Stimulated activated CD4-positive, alpha-beta T cell treated with anti-CD3 and anti-CD28 coated beads, Interleukin-2, amount 100 ng/mL, for 24 hours (primary cell): Measurements from ENCODE around the gene SNX20.

ENCODE experiments used
- DNase-seq, 2 donors: peaks; one replicate each; pipeline ENCODE4 v3.0.0-alpha.2; 2020

The SNX20 gene, protein sequence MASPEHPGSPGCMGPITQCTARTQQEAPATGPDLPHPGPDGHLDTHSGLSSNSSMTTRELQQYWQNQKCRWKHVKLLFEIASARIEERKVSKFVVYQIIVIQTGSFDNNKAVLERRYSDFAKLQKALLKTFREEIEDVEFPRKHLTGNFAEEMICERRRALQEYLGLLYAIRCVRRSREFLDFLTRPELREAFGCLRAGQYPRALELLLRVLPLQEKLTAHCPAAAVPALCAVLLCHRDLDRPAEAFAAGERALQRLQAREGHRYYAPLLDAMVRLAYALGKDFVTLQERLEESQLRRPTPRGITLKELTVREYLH

DNA sequence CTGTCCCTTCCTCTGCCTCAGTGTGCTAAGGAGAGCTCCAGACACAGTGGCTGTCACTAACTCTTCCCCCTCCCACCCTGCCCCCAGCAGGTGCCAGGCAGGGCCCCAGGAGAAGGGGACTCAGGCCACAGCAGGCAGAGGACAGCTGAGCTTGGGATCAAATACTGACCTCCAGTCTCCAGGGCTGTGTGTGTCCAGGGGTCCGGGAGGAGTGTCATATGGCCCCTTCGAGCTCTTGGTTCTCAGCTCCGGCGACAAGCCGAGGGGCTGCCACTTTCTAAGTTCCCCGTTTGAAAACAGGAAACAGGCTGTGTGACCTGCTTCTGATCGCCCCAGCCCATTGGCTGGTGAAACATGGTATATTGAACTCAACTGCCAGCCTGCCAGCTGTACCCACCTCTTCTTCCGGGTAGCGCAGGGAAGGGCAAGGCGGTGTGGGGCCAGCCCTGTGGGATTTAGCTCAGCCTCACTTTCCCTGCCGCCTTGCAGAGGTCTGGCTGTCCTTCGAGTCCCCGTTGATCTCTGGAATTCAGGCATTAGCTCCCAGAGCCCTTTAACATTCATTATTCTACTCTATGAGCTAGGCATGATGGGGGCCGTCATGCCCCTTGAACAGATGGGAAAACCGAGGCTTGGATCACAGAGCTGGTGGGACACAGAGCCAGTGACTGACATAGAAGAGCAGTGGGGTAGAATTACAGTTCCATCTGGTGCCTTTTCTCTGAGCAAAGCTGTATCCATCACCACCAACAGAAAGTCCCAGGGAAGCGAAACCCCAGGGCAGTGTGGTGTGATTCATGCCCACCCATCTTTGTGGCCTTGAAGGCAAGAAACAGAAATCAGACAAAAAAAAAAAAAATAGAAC lies at the start of gene SNX20:
Gene SNX20 (minus strand): TSS at position 292 of the 865 bp plus-strand sequence. CDS start 3,786 bp downstream, outside the sequence.
- peak; percentile 60 to 62 for DNase-seq

GRCh38 chr16:50724306-50724705 lies 43.2 kb upstream of the SNX20 start:
- no peak for DNase-seq

- DNase-seq: no peak
Observed at GRCh38 chr16:50722960-50723359, 41.8 kb upstream of the SNX20 start.

GRCh38 chr16:50722405-50722737 lies 41.3 kb upstream of the SNX20 start:
- no peak for DNase-seq

- DNase-seq: no peak
Observed at GRCh38 chr16:50721549-50722404, 40.7 kb upstream of the SNX20 start.

DNA sequence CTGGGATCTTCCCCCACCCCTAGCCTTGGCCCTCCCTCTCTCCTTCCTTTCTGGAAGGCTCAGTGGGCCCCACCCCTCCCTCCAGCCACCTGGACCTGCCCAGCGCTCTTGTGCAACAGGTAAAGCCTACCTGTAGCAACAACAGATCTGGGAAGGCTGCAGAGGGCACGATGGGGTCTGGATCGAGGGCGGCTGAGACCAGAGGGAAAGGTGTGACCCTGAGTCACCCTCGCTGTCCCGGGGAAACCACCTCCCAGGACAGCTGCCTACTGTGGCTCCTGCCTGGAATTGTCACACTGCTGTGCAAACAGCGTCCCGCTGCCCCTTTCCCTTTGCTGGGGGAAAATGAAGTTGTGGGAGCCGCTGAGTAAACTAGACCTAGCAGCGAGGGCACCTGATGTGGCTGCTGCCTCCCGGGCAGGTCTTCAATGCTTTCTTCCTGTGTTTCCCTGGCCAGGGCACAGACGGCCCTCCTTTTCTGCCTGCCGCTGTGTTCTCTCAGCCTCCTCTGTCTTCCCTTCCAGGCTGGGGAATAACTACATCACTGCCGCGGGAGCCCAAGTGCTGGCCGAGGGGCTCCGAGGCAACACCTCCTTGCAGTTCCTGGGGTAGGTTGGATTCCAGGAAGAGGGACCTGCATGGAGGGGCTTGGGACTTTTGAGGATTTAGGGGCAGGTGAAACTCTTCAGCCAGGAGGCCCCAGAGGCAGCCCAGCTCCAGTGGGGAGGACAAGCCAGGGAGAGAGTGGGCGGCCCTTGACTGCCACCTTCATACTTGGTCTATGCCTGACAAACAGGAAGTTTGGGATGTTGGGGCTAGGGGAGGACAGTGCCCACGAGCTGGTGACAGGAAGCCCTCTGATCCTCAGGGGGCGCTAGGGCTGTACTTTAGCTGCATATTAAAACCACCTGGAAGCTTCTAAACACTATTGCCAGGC lies 38.6 kb upstream of the SNX20 start:
- DNase-seq: no peak

DNA sequence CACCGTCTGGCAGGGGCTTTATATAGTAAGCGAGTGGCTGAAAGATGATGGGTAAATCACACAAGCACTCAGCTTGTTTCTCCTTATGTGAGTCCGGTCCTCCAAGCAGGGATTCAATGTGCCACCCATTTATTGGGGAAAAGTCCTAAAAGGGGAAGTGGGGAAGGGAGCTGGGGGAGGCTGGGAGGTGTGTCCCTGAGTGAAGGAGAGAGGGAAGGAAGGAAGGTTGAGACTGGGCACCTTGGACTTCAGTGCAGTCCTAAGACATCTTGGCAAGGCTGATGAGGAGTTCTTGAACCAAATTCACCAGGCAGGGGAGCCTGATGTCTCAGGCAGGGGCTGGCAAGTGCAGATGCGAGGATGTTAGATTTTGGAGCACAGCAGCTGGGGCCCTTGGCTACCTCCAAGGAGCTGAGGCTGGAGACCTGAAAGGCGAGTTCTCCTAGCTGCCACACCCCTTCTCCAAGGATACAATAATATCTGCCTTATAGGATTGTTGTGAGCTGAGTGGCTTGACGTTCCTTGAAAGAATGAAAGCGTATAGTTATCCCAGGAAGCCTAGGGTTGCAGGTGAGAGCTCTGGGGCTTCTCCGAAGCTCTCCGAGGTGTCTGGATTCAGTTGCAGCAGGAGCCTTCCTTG lies 37.8 kb upstream of the SNX20 start:
- DNase-seq: no peak

GRCh38 chr16:50718061-50718760 lies 37.1 kb upstream of the SNX20 start:
- no peak for DNase-seq

GRCh38 chr16:50717494-50717893 lies 36.4 kb upstream of the SNX20 start:
- DNase-seq: no peak

DNA sequence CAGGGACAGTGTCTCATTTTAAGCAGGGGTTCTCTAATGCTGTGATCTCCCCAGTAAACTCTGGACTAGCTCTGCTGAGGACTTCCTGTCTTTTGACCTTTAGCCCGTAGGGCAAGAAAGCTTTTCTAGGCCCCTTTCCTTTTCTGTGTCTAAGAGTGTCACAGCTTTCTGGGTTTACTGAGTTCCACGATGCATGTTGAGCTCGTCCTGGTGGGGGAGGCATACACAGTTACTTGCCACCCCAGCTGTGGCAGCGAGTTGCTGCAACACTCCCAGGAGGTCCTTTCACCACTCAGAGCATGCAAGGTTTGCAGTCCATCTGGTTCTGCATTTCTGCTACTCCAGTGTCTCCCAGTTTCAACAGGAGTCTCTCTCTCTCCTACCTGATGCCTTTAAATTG lies 36.0 kb upstream of the SNX20 start:
- DNase-seq: no peak

DNA sequence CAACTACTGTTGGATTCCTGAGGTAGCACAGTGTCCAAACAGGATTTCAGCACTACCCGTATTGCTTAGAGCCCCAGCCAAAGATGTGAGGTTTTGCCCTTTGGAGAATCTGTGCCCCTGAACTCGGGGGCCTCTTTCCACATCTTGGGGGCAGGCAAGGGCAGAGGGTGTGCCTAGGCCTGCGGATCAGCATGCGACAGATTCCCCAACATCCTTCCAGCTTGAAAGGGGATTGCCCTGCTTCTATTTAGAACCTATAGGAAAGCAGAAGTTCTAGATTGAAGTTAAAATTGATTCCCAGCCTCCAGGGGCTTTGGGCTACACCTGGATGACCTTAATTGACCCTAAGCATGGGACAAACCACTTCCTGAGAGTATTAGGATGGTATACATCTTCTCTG lies 31.8 kb upstream of the SNX20 start:
- no peak for DNase-seq

- no peak for DNase-seq
Observed at GRCh38 chr16:50712560-50712898, 31.4 kb upstream of the SNX20 start.

- no peak for DNase-seq
Observed at GRCh38 chr16:50711862-50712559, 30.9 kb upstream of the SNX20 start.

- DNase-seq: no peak
Observed at GRCh38 chr16:50711040-50711439, 29.9 kb upstream of the SNX20 start.

DNA sequence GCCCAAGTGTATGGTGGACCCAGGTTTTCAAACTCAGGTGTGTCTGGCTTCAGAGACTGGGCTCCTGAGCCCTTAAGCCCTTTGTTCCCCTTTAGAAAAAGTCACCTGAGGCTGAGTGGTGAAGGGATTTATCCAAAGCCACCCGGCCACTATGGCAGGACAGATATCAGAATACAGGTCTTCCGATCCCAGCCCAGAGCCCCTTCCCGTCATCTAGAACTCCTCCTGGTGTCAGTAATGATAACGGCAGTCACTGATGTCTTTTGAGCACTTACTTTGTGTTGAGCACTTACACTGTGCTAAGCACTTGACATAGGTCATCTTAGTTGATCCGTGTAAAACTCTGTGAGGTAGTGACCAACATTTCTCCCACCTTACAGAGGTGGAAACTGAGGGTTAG lies 28.9 kb upstream of the SNX20 start:
- DNase-seq: no peak

DNA sequence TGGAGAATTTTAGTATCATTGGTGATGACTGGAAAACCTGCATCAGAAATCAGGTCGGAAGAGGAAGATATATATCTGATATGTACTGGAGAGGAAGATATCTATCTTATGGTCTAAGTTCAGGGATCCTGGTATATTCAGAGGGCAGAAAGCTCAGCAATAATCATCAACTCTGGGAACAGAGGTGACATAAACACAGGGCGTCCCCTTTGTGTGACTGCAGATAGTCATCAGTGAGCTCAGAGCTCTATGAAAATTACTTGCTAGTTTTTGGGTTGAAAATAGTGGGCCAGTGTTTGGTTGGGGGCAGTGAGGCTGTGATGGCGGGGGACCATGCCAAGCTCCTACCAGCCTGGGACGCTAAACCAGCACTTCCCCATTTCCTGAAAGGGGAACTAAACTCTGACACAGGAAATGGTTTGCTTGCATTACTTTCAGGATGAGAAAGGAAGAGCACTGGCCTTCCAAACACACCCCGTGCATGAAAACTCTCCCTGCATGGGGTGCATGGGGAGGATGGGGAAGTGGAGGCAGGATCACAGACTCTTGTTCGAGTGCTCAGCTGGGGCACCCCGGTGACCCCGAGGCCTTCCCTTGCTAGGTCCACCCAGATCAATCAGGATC lies 28.1 kb upstream of the SNX20 start:
- DNase-seq: no peak

GRCh38 chr16:50708373-50709060 lies 27.4 kb upstream of the SNX20 start:
- peak in 1 of 2 donors; percentile 60 for DNase-seq

- no peak for DNase-seq
Observed at GRCh38 chr16:50706250-50706649, 25.1 kb upstream of the SNX20 start.

DNA sequence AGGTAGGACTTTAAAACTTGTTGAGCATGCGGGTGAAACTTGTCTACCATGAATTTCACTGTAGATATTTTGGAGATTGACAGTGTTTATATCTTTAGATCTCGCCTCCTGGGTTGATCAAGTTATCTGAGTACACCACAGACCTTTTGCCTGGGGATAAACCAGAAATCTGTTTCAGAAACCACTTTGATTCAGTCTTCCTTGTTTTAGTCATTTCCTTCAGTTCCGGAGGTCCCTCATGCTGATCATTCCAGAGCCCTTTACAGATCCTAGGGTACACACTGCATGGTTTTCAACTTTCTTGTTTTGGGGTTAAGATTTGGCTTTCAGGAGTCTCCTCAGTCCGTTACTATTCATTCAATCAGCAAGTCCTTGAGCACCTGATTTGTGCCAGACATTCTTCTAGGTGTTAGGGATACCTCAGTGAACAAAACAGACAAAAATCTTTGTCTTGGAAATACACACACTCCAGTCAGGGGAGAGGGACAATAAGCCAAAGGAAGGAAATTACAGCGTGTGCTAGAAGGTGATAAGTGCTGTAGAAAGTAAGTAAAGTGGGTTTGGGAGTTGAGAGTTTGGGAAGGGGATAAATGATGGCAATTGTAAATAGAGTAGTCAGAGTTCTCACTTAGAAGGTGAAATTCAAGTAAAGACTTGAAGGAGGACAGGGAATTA lies 24.5 kb upstream of the SNX20 start:
- no peak for DNase-seq
